ENCODE measurements around the gene BTG2. TPM values are rescaled to one million over a fixed set of nuclear protein-coding genes. Genes with fewer than 3 reads are reported as not detected.

BTG2 gene
- total RNA-seq, 1 donor from 2014 or later = 448 TPM

DNA sequence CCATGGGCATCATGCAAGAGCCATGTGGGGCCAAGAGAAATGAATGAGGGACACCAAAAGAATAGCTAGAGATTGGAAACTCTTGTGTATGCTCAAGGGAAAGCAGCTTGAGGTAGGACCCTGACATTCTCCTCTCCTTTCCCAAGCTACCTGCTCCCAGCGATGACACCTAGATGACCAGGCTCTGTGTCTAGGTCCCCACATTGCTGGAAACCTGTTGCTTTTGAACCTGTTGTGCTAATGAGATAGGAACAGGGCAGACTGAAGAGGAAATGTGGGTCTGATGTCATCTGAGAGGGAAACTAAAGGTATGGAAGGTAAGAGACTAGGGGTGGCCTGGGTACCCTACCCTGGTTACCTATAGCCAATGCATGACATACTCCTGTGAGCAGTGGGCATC is 43.8 kb downstream of the BTG2 start:
- Mint-ChIP-seq H3K9me3 (no peaks in the 10 kb centered on the region), H3K4me1 (no peaks in the 10 kb centered on the region), H3K4me3 (no peak overlapping the region), H3K27ac (no peak overlapping the region), H3K36me3 (ENCODE audit: low read depth) (no peaks in the 10 kb centered on the region), H3K27me3 (peaks cover 18% of the 10 kb centered on the region)
- intact Hi-C loops (cut with micrococcal nuclease) = no loop called here
- TF ChIP-seq, protein P1, sequence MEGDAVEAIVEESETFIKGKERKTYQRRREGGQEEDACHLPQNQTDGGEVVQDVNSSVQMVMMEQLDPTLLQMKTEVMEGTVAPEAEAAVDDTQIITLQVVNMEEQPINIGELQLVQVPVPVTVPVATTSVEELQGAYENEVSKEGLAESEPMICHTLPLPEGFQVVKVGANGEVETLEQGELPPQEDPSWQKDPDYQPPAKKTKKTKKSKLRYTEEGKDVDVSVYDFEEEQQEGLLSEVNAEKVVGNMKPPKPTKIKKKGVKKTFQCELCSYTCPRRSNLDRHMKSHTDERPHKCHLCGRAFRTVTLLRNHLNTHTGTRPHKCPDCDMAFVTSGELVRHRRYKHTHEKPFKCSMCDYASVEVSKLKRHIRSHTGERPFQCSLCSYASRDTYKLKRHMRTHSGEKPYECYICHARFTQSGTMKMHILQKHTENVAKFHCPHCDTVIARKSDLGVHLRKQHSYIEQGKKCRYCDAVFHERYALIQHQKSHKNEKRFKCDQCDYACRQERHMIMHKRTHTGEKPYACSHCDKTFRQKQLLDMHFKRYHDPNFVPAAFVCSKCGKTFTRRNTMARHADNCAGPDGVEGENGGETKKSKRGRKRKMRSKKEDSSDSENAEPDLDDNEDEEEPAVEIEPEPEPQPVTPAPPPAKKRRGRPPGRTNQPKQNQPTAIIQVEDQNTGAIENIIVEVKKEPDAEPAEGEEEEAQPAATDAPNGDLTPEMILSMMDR (IDR thresholded peaks at IDR 0.05) = no peak
- ChIA-PET CTCF (interaction anchor here (16.5 kb wide), 1 partner anchor 138 kb away, joined by 297 read pairs; no protein-coding TSS in a partner anchor), POLR2A (interaction anchor here (0.6 kb wide), 1 partner anchor 421 kb away, joined by 4 read pairs; no protein-coding TSS in a partner anchor)
- DNase-seq (no peak), ATAC-seq (ENCODE audit: low read depth) (no peak)

DNA sequence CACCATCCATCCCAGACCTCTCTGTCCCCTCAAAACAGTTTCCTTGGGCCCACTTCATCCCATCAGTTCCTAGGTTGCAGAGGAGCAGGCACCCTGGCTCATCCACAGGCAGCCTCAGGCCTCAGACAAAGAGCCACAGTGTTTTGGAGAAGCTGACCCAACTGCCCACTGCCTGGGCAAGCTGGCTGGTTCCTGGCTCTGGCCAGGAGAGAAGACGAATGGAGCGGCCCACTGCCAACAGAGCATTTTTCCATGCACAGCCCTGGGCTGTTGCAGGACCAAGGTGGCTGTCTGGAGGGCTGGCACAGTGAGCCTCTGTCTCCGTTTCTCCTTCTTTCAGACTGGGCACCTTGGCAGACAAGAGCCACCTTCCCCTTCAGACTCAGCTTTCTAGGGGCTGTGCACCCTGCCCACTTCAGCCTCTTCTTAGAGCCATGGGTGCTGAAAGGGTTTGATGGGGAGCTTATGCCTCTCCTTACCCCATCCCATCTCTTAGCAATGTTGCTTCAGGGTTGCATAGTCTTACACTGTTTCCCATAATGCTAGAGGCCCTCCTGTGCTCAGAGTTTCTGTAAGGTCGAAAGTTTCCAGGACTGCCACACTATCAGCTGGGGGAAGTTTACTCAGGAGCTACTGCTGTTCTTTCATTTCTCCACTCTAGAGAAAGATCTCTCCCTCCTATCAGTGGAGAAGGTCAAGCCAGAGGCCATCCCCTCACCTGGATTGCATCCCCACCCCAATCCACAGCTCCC is 44.6 kb downstream of the BTG2 start:
- ATAC-seq (ENCODE audit: low read depth) (no peak), DNase-seq (no peak)
- H3K9me3 Mint-ChIP-seq = no peaks in the 10 kb centered on the region
- CTCF ChIA-PET = interaction anchor here (16.5 kb wide), 1 partner anchor 137 kb away, joined by 297 read pairs; no protein-coding TSS in a partner anchor
- H3K27ac Mint-ChIP-seq = no peak overlapping the region
- TF ChIP-seq, protein P1 (IDR thresholded peaks at IDR 0.05) = no peak
- H3K27me3 Mint-ChIP-seq = peaks cover 18% of the 10 kb centered on the region
- intact Hi-C loops (cut with micrococcal nuclease) = no loop called here
- no peak overlapping the region for H3K4me3 Mint-ChIP-seq
- H3K36me3 Mint-ChIP-seq (ENCODE audit: low read depth) = no peaks in the 10 kb centered on the region
- POLR2A ChIA-PET = no interaction called here
- H3K4me1 Mint-ChIP-seq = no peaks in the 10 kb centered on the region

DNA sequence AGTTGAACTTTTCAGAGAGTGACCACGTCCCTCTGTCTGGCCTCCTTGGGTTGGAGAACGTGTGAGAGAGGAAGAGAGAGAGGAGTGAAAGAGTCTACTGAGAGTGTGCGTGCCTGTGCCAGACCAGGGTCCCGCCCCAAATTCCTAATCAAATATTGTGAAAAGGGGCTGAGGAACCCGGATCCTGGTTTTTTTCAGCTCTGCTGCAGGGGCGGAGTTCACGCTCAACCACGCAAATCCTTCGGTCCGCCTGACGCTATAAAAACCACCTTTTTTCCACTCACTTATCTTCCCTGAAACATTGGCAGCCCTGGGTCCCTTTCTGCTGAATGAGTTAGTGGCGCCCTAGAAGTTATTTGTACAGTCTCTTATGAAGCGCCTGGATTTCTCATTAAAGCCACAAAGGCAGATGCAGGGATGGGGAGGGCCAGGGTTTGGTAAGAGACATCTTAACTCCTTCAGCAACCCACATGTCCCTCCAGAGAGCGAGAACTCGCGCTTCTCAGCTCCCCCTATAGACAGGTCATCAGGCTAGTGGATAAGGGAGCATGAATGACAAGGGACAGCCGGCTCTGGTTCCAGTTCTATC is 45.8 kb downstream of the BTG2 start, which contains the start of gene FMOD:
FMOD (minus strand) TSS at position 86 of the 589 bp plus-strand sequence. CDS start 2,852 bp downstream, outside the sequence.
- ChIA-PET POLR2A (interaction anchor here (0.6 kb wide), 1 partner anchor 1233 kb away, joined by 4 read pairs; no protein-coding TSS in a partner anchor), CTCF (no interaction called here)
- H3K4me3 Mint-ChIP-seq = peak within 1 kb of the TSS; percentile 7
- H3K27me3 Mint-ChIP-seq = peaks cover 21% of the 10 kb centered on the region
- ATAC-seq (ENCODE audit: low read depth) (no peak), DNase-seq (no peak)
- TF ChIP-seq, protein P1 (IDR thresholded peaks at IDR 0.05) = no peak
- no peaks in the 10 kb centered on the region for H3K36me3 Mint-ChIP-seq (ENCODE audit: low read depth)
- H3K9me3 Mint-ChIP-seq = no peaks in the 10 kb centered on the region
- no peaks in the 10 kb centered on the region for H3K4me1 Mint-ChIP-seq
- intact Hi-C loops (cut with micrococcal nuclease) = no loop called here
- H3K27ac Mint-ChIP-seq = no peak within 1 kb of the TSS

DNA sequence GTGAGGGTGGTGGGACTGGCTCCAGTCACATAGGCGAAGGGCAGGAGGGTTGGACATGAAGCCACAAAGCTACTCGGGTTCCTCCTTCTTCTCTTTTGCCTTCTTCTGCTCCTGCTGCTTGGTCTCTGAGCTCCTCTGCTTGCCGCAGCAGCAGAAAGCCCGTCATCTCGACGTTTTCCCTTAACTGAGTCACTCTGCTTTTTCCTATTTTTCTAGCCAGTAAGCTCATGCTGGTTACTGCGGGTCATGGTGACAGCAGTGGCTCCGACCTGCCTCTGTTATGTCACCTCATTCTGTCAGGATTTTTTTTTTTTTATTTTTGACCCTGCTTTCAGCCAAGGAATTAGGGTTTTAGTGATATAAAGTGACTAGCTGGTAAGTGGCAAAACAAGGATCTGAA is 48.2 kb downstream of the BTG2 start:
- H3K27me3 Mint-ChIP-seq = peaks cover 27% of the 10 kb centered on the region
- H3K36me3 Mint-ChIP-seq (ENCODE audit: low read depth) = no peaks in the 10 kb centered on the region
- no peak for DNase-seq
- H3K4me1 Mint-ChIP-seq = no peaks in the 10 kb centered on the region
- intact Hi-C loops (cut with micrococcal nuclease) = no loop called here
- ATAC-seq (ENCODE audit: low read depth) = no peak
- CTCF ChIA-PET = interaction anchor here (1.3 to 1.8 kb wide), 2 partner anchors 26 to 86 kb away, joined by 3 to 4 read pairs; no protein-coding TSS in a partner anchor
- POLR2A ChIA-PET = interaction anchor here (0.7 kb wide), 1 partner anchor 13 kb away, joined by 3 read pairs; no protein-coding TSS in a partner anchor
- TF ChIP-seq, protein P1 (IDR thresholded peaks at IDR 0.05) = no peak
- H3K9me3 Mint-ChIP-seq = no peaks in the 10 kb centered on the region
- no peak overlapping the region for H3K4me3 Mint-ChIP-seq
- H3K27ac Mint-ChIP-seq = no peak overlapping the region

DNA sequence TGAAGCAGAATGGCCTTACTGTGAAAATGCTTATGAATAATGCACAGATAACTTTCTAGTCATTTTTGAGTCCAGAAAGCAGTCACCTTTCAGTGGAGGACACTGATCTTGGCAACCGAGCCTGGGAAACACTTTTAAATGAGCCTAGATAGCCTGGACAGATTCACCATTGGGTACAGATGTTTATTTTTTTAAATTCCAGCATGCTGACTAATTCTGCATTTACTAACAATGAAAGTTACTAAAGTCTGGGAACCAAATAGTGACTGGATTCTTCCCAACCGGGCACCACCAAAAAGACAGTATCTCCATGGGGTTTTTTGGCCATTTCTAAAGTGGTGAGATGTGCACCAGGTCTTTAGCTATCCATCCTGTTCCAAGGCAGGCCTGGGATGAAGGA is 48.9 kb downstream of the BTG2 start:
- H3K9me3 Mint-ChIP-seq = no peaks in the 10 kb centered on the region
- TF ChIP-seq, protein P1 (IDR thresholded peaks at IDR 0.05) = no peak
- no peak for DNase-seq
- intact Hi-C loops (cut with micrococcal nuclease) = no loop called here
- peaks cover 31% of the 10 kb centered on the region for H3K27me3 Mint-ChIP-seq
- no peaks in the 10 kb centered on the region for H3K36me3 Mint-ChIP-seq (ENCODE audit: low read depth)
- H3K4me3 Mint-ChIP-seq = no peak overlapping the region
- POLR2A ChIA-PET = no interaction called here
- no peak for ATAC-seq (ENCODE audit: low read depth)
- CTCF ChIA-PET = interaction anchor here (1.1 to 1.8 kb wide), 2 partner anchors 17 to 87 kb away, joined by 3 to 4 read pairs; no protein-coding TSS in a partner anchor
- no peak overlapping the region for H3K27ac Mint-ChIP-seq
- H3K4me1 Mint-ChIP-seq = no peaks in the 10 kb centered on the region

Measured in activated B cell treated with CpG ODN at 0.5 μM for 24 hours (primary cell).